GM06990 (cell line): Measurements from ENCODE around the gene SRGAP1.

Experiments
- DNase-seq: peaks from one replicate; pipeline ENCODE4 v3.0.0-alpha.2; 2011; ENCODE audit not compliant: insufficient read length; ENCODE audit errors: extremely low read depth
- H3K27me3 ChIP-seq: replicated peaks from 2 replicates; pipeline ENCODE4 v1.6.0; 2011; ENCODE audit warnings: low read length; ENCODE audit not compliant: control insufficient read depth, insufficient read depth
- H3K36me3 ChIP-seq: 2 replicates; pipeline ENCODE4 v1.5.1; 2011; ENCODE audit warnings: low read length; ENCODE audit not compliant: control insufficient read depth, insufficient read depth
- H3K4me3 ChIP-seq: replicated peaks from 2 replicates; pipeline ENCODE4 v1.5.1; 2011; ENCODE audit warnings: low read depth, mild to moderate bottlenecking, control low read depth, low read length
- CTCF ChIP-seq: IDR thresholded peaks from 2 replicates; pipeline ENCODE4 v1.5.1; 2011; ENCODE audit warnings: low read length, control low read depth, mild to moderate bottlenecking, inconsistent platforms; ENCODE audit not compliant: insufficient read depth, poor library complexity, severe bottlenecking

SRGAP1 gene

GRCh38 chr12:64103825-64104740 lies 259.6 kb downstream of the SRGAP1 start:
- TF ChIP-seq CTCF, result no peak
- H3K4me3 ChIP-seq, result no peak overlapping the region
- no peak for DNase-seq
- H3K36me3 ChIP-seq, result no peaks in the 10 kb centered on the region
- no peaks in the 10 kb centered on the region for H3K27me3 ChIP-seq

- no peak for TF ChIP-seq CTCF
- Histone ChIP-seq H3K4me3 (no peak overlapping the region), H3K27me3 (no peaks in the 10 kb centered on the region), H3K36me3 (no peaks in the 10 kb centered on the region)
- no peak for DNase-seq
Observed at GRCh38 chr12:64105026-64105425, 260.5 kb downstream of the SRGAP1 start.

GRCh38 chr12:64107776-64108175 lies 263.3 kb downstream of the SRGAP1 start:
- Histone ChIP-seq H3K4me3 (no peak overlapping the region), H3K27me3 (no peaks in the 10 kb centered on the region), H3K36me3 (no peaks in the 10 kb centered on the region)
- no peak for TF ChIP-seq CTCF
- DNase-seq, result no peak

- Histone ChIP-seq H3K36me3 (no peaks in the 10 kb centered on the region), H3K27me3 (no peaks in the 10 kb centered on the region), H3K4me3 (no peak overlapping the region)
- DNase-seq, result no peak
- no peak for TF ChIP-seq CTCF
Observed at GRCh38 chr12:64109706-64110105, 265.2 kb downstream of the SRGAP1 start.

- Histone ChIP-seq H3K4me3 (no peak overlapping the region), H3K36me3 (no peaks in the 10 kb centered on the region), H3K27me3 (no peaks in the 10 kb centered on the region)
- no peak for DNase-seq
- no peak for TF ChIP-seq CTCF
Observed at GRCh38 chr12:64110864-64111263, 266.4 kb downstream of the SRGAP1 start.
